Measurements from ENCODE around the gene ALPL. TPM values are rescaled to one million over a fixed set of nuclear protein-coding genes. Genes with fewer than 3 reads are reported as not detected.
A peak's percentile ranks its signal among the peaks of the same experiment; 100 is the strongest.

Gene ALPL
- total RNA-seq, 1 experiment from 2014 or later = 84.8 TPM

DNA sequence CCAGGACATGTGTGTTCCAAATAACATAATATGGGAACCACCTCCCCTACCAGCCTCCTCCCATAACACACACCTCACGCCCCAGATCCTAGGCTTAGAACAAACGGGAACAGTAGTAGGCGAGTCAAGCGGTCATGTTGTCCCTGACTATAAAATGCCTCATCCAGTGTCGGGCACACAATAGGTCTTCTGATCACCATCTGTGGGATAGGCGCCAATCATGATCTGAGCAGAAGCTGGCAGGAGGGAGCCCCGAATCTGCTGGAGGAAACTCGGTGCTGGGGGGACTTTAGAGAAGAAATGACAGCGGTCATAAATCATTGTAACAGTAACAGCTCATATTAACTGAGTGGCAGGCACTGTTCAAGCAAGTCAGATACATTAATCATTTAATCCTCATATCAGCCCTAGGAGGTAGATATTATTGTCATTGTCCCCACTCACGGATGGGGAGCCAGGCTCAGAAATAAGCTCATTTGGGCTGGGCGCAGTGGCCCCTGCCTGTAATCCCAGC lies 13.4 kb downstream of the ALPL start:
- no peaks in the 10 kb centered on the region for H3K36me3 Mint-ChIP-seq (ENCODE audit: insufficient read depth in 1 of 3, low read depth in 3 of 3)
- Histone ChIP-seq H4K8ac (replicated peaks; ENCODE audit: insufficient read length, low read depth, low read length) (no peak overlapping the region), H3K27ac (ENCODE audit: insufficient read length, low read depth, low read length) (no peak overlapping the region), H3K56ac (ENCODE audit: insufficient read length, low read depth, low read length) (no peak overlapping the region), H2AK5ac (ENCODE audit: insufficient read length, low read length) (no peak overlapping the region), H3K79me1 (ENCODE audit: insufficient read depth, low read depth, low read length, poor library complexity, severe bottlenecking) (no peaks in the 10 kb centered on the region), H3T11ph (ENCODE audit: low read length) (no peak overlapping the region), H3K9me3 (ENCODE audit: control insufficient read depth, low read depth, low read length) (no peaks in the 10 kb centered on the region), H2BK20ac (ENCODE audit: low read depth, low read length, poor library complexity, severe bottlenecking) (no peak overlapping the region), H4K91ac (ENCODE audit: insufficient read length, low read depth, low read length) (no peak overlapping the region), H2BK5ac (ENCODE audit: insufficient read length, low read length) (no peak overlapping the region), H3K4ac (ENCODE audit: low read depth, low read length) (no peak overlapping the region), H3K79me2 (ENCODE audit: insufficient read depth, low read length) (peaks cover 2% of the 10 kb centered on the region; the same call in 1 of the 2 replicates), H2BK120ac (ENCODE audit: low read depth, low read length, poor library complexity, severe bottlenecking) (no peak overlapping the region), H2BK15ac (ENCODE audit: low read depth, low read length) (no peak overlapping the region), H3K14ac (ENCODE audit: insufficient read depth, low read length) (no peak overlapping the region), H4K20me1 (ENCODE audit: control insufficient read depth, insufficient read depth, insufficient read length) (no peaks in the 10 kb centered on the region), H4K5ac (ENCODE audit: insufficient read length, low read depth, low read length) (no peak overlapping the region), H2AFZ (ENCODE audit: low read length) (no peak overlapping the region), H3K9ac (ENCODE audit: extremely low read depth, insufficient read length, low read length) (no peak overlapping the region), H3K18ac (ENCODE audit: insufficient read length, low read depth, low read length) (no peak overlapping the region), H3K4me1 (ENCODE audit: insufficient read depth, low read length) (peaks cover 8% of the 10 kb centered on the region; the same call in 1 of the 2 replicates), H3K23me2 (ENCODE audit: insufficient read length, low read depth, low read length, poor library complexity, severe bottlenecking) (no peaks in the 10 kb centered on the region), H2BK12ac (ENCODE audit: insufficient read length, low read depth, low read length) (no peak overlapping the region), H3K4me2 (ENCODE audit: insufficient read depth, insufficient read length, low read length) (no peak overlapping the region), H3K27me3 (ENCODE audit: insufficient read depth, low read length) (no peaks in the 10 kb centered on the region), H3K23ac (ENCODE audit: insufficient read length, low read depth, low read length) (no peak overlapping the region)
- H3K4me3 Mint-ChIP-seq = no peak overlapping the region
- WGBS (ENCODE audit: extremely low coverage, insufficient read length, low lambda C conversion rate) = no CpG with 5 or more reads among the region's 11 CpGs
- TF ChIP-seq, protein P1, sequence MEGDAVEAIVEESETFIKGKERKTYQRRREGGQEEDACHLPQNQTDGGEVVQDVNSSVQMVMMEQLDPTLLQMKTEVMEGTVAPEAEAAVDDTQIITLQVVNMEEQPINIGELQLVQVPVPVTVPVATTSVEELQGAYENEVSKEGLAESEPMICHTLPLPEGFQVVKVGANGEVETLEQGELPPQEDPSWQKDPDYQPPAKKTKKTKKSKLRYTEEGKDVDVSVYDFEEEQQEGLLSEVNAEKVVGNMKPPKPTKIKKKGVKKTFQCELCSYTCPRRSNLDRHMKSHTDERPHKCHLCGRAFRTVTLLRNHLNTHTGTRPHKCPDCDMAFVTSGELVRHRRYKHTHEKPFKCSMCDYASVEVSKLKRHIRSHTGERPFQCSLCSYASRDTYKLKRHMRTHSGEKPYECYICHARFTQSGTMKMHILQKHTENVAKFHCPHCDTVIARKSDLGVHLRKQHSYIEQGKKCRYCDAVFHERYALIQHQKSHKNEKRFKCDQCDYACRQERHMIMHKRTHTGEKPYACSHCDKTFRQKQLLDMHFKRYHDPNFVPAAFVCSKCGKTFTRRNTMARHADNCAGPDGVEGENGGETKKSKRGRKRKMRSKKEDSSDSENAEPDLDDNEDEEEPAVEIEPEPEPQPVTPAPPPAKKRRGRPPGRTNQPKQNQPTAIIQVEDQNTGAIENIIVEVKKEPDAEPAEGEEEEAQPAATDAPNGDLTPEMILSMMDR (conservative IDR thresholded peaks at IDR 0.05) = no peak
- DNase-seq = no peak
- H3K4me1 Mint-ChIP-seq = peaks cover 33 to 54% of the 10 kb centered on the region in 2 experiments
- H3K9me3 Mint-ChIP-seq = no peaks in the 10 kb centered on the region
- H3K27me3 Mint-ChIP-seq (ENCODE audit: low read depth) = no peaks in the 10 kb centered on the region
- H3K27ac Mint-ChIP-seq = peak overlapping the region in 1 of 3 experiments; percentile 2; a peak in 1 of 7 replicates
